GM12878 (cell line): Measurements from ENCODE around the gene ADAMTSL5. TPM values are rescaled to one million over a fixed set of nuclear protein-coding genes. Genes with fewer than 3 reads are reported as not detected.

Experiments
- BACH1 ChIP-seq: fragments of 450-650 bp; IDR thresholded peaks from 2 replicates; pipeline ENCODE4 v1.6.1; 2017; ENCODE audit warnings: mild to moderate bottlenecking, borderline replicate concordance
- BMI1 ChIP-seq: fragments of 450-650 bp; IDR thresholded peaks from 2 replicates; pipeline ENCODE4 v1.6.1; 2016; ENCODE audit warnings: mild to moderate bottlenecking, moderate library complexity, borderline replicate concordance
- CHD4 ChIP-seq: fragments of 200-600 bp; sonication (generic); IDR thresholded peaks from 2 replicates; pipeline ENCODE4 v1.6.1; 2016; ENCODE audit warnings: mild to moderate bottlenecking
- KAT2A ChIP-seq: conservative IDR thresholded peaks from 2 replicates; pipeline ENCODE4 v1.6.1; 2011; ENCODE audit warnings: low read depth, low read length; ENCODE audit not compliant: control insufficient read depth
- NR2C2 ChIP-seq: IDR thresholded peaks from 2 replicates; pipeline ENCODE4 v1.6.1; 2011; ENCODE audit warnings: borderline replicate concordance, low read depth; ENCODE audit not compliant: control insufficient read depth, insufficient read length
- POLR2A ChIP-seq: IDR thresholded peaks from 2 replicates; pipeline ENCODE4 v1.6.1; 2011; ENCODE audit warnings: low read depth, mild to moderate bottlenecking, low read length
- polyA plus RNA-seq, 11 experiments: library from polyadenylated mRNA; depleted of rRNA in 4 of 11; unstranded in 6 of 11; stranded (reverse) in 5 of 11; fragments of >200 nt; fragmentation: Nextera tagmentation in 4 of 11; fragmentation: Illumina TruSeq in 1 of 11; extraction: Ambion mirVana in 4 of 11; extraction: Trizol in 1 of 11; gene quantifications; 1 replicate in 1 of 11; 2 replicates in 10 of 11; pipeline versions ENCODE4 v1.2.1 to v1.2.3, GENCODE V29; 2011 to 2016; ENCODE audit warnings: inconsistent platforms in 2 of 11, missing spikeins in 2 of 11, low read depth in 1 of 11
- total RNA-seq, 4 experiments: library from RNA; depleted of rRNA in 3 of 4; stranded (reverse); fragments of >200 nt in 3 of 4; fragmentation: Illumina TruSeq in 1 of 4; extraction: Trizol in 1 of 4; gene quantifications; 2 replicates each; pipeline versions ENCODE4 v1.2.1 to v1.2.3, GENCODE V29; 2013 to 2021
- TF ChIP-seq, protein P1 (sequence below), 3 experiments: IDR thresholded peaks in 2 of 3; conservative IDR thresholded peaks in 1 of 3; 2 replicates each; pipeline ENCODE4 v1.5.1; 2011; ENCODE audit warnings: low read depth in 3 of 3, low read length in 3 of 3, mild to moderate bottlenecking in 3 of 3, control low read depth in 2 of 3, moderate library complexity in 2 of 3, inconsistent platforms in 1 of 3, mixed read lengths in 1 of 3; ENCODE audit not compliant: control insufficient read depth in 2 of 3, insufficient read depth in 1 of 3; ENCODE audit errors: extremely low read depth in 1 of 3
- TF ChIP-seq, protein P2 (sequence below): fragments of 450-650 bp; IDR thresholded peaks from 2 replicates; pipeline ENCODE4 v1.6.1; 2017; ENCODE audit warnings: mild to moderate bottlenecking, moderate library complexity
- TF ChIP-seq, protein P3 (sequence below): fragments of 450-650 bp; formaldehyde crosslinking; IDR thresholded peaks from 2 replicates; pipeline ENCODE4 v1.5.0; 2022; ENCODE audit warnings: mild to moderate bottlenecking, missing genetic modification characterization
- TF ChIP-seq, protein P4 (sequence below): IDR thresholded peaks from 2 replicates; pipeline ENCODE4 v1.6.1; 2012; ENCODE audit warnings: low read length, inconsistent platforms
- TF ChIP-seq, protein P5 (sequence below): fragments of 450-650 bp; IDR thresholded peaks from 2 replicates; pipeline ENCODE4 v1.6.1; 2014; ENCODE audit warnings: mild to moderate bottlenecking

ADAMTSL5 gene
- total and polyA plus RNA-seq, 10 of the 15 experiments (the other 5 are each of a cell fraction or from before 2014, with no cell fraction given), result 0.04 to 0.83 (median 0.32) TPM; not detected in 4

DNA sequence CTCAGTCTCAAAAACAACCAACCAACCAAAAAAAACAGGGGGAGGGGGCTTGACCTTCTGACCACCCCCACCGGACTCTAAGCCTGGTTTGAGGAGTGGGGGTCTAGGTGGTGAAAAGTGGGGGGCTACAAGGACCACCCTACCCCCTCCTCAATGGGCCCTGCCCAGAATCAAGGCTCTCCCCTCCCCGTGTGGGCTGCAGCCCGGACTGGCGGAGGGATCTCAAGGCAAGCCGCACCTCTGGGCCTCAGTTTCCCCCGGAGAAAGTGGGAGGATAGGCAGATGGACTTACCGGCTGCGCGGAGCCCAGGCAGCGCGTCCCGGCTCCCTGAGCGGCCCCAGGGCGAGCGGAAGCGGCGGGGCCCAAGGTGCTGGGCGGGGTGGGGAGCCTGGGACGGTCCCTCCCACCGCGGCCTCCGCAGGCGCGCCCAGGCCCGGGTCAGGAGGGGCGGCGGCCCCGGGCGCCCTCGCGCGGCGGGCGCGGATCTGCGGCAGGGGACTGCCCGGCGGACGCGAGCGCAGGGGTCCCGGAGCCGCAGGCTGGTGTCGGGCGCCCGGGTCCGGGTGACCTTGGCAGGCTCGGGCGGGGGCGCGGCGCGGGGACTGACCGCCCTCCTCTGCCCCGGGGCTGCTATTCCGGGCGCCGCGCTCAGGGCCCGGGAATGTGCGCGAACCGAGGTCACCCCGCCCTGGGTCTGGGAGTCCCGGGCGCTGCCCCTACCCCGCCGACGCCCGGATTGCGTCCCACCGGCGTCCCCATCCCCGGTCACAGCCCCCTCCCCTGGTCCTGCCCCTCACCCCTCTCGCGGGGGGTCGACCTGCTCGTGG lies at the start of gene ADAMTSL5 (continued):
- TF ChIP-seq, protein P1, sequence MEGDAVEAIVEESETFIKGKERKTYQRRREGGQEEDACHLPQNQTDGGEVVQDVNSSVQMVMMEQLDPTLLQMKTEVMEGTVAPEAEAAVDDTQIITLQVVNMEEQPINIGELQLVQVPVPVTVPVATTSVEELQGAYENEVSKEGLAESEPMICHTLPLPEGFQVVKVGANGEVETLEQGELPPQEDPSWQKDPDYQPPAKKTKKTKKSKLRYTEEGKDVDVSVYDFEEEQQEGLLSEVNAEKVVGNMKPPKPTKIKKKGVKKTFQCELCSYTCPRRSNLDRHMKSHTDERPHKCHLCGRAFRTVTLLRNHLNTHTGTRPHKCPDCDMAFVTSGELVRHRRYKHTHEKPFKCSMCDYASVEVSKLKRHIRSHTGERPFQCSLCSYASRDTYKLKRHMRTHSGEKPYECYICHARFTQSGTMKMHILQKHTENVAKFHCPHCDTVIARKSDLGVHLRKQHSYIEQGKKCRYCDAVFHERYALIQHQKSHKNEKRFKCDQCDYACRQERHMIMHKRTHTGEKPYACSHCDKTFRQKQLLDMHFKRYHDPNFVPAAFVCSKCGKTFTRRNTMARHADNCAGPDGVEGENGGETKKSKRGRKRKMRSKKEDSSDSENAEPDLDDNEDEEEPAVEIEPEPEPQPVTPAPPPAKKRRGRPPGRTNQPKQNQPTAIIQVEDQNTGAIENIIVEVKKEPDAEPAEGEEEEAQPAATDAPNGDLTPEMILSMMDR (IDR thresholded peaks at IDR 0.05 in 2 of 3, conservative IDR thresholded peaks at IDR 0.05 in 1 of 3; ENCODE audit: control insufficient read depth in 2 of 3, extremely low read depth in 1 of 3, insufficient read depth in 1 of 3, low read depth in 3 of 3, low read length in 3 of 3), result peak in 1 of 3 experiments; percentile 14; a peak in 2 of 6 replicates
- TF ChIP-seq KAT2A, result no peak
- TF ChIP-seq BMI1, result no peak
- TF ChIP-seq POLR2A, result no peak
- no peak for TF ChIP-seq CHD4
- TF ChIP-seq, protein P2, sequence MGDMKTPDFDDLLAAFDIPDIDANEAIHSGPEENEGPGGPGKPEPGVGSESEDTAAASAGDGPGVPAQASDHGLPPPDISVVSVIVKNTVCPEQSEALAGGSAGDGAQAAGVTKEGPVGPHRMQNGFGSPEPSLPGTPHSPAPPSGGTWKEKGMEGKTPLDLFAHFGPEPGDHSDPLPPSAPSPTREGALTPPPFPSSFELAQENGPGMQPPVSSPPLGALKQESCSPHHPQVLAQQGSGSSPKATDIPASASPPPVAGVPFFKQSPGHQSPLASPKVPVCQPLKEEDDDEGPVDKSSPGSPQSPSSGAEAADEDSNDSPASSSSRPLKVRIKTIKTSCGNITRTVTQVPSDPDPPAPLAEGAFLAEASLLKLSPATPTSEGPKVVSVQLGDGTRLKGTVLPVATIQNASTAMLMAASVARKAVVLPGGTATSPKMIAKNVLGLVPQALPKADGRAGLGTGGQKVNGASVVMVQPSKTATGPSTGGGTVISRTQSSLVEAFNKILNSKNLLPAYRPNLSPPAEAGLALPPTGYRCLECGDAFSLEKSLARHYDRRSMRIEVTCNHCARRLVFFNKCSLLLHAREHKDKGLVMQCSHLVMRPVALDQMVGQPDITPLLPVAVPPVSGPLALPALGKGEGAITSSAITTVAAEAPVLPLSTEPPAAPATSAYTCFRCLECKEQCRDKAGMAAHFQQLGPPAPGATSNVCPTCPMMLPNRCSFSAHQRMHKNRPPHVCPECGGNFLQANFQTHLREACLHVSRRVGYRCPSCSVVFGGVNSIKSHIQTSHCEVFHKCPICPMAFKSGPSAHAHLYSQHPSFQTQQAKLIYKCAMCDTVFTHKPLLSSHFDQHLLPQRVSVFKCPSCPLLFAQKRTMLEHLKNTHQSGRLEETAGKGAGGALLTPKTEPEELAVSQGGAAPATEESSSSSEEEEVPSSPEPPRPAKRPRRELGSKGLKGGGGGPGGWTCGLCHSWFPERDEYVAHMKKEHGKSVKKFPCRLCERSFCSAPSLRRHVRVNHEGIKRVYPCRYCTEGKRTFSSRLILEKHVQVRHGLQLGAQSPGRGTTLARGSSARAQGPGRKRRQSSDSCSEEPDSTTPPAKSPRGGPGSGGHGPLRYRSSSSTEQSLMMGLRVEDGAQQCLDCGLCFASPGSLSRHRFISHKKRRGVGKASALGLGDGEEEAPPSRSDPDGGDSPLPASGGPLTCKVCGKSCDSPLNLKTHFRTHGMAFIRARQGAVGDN, result no peak
- TF ChIP-seq, protein P3, sequence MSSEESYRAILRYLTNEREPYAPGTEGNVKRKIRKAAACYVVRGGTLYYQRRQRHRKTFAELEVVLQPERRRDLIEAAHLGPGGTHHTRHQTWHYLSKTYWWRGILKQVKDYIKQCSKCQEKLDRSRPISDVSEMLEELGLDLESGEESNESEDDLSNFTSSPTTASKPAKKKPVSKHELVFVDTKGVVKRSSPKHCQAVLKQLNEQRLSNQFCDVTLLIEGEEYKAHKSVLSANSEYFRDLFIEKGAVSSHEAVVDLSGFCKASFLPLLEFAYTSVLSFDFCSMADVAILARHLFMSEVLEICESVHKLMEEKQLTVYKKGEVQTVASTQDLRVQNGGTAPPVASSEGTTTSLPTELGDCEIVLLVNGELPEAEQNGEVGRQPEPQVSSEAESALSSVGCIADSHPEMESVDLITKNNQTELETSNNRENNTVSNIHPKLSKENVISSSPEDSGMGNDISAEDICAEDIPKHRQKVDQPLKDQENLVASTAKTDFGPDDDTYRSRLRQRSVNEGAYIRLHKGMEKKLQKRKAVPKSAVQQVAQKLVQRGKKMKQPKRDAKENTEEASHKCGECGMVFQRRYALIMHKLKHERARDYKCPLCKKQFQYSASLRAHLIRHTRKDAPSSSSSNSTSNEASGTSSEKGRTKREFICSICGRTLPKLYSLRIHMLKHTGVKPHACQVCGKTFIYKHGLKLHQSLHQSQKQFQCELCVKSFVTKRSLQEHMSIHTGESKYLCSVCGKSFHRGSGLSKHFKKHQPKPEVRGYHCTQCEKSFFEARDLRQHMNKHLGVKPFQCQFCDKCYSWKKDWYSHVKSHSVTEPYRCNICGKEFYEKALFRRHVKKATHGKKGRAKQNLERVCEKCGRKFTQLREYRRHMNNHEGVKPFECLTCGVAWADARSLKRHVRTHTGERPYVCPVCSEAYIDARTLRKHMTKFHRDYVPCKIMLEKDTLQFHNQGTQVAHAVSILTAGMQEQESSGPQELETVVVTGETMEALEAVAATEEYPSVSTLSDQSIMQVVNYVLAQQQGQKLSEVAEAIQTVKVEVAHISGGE (CRISPR knock-in tag), result no peak
- TF ChIP-seq NR2C2, result no peak
- no peak for TF ChIP-seq BACH1
- TF ChIP-seq, protein P4, sequence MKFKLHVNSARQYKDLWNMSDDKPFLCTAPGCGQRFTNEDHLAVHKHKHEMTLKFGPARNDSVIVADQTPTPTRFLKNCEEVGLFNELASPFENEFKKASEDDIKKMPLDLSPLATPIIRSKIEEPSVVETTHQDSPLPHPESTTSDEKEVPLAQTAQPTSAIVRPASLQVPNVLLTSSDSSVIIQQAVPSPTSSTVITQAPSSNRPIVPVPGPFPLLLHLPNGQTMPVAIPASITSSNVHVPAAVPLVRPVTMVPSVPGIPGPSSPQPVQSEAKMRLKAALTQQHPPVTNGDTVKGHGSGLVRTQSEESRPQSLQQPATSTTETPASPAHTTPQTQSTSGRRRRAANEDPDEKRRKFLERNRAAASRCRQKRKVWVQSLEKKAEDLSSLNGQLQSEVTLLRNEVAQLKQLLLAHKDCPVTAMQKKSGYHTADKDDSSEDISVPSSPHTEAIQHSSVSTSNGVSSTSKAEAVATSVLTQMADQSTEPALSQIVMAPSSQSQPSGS, result no peak
- TF ChIP-seq, protein P5, sequence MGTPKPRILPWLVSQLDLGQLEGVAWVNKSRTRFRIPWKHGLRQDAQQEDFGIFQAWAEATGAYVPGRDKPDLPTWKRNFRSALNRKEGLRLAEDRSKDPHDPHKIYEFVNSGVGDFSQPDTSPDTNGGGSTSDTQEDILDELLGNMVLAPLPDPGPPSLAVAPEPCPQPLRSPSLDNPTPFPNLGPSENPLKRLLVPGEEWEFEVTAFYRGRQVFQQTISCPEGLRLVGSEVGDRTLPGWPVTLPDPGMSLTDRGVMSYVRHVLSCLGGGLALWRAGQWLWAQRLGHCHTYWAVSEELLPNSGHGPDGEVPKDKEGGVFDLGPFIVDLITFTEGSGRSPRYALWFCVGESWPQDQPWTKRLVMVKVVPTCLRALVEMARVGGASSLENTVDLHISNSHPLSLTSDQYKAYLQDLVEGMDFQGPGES, result no peak
